Upper lobe of right lung (tissue), 1 donor: ENCODE results near the gene SRSF2. TPM values are rescaled to one million over a fixed set of nuclear protein-coding genes. Genes with fewer than 3 reads are reported as not detected.
A peak's percentile ranks its signal among the peaks of the same experiment; 100 is the strongest.
"Not testable (repeated sequence)": the region's sequence is repeated elsewhere in the genome, so short reads cannot be mapped to it uniquely, and the experiment has no call there.

ENCODE experiments used
- ATAC-seq: fragments of 200-7000 bp; cut with Tn5 transposase; one replicate; pipeline ENCODE4 v1.9.1; 2020; ENCODE audit warnings: mild to moderate bottlenecking, moderate library complexity
- DNase-seq: peaks from one replicate; pipeline ENCODE4 v3.0.0-alpha.2; 2020
- H3K27ac ChIP-seq: fragments of 200-600 bp; one replicate; pipeline ENCODE4 v1.8.0; 2022
- H3K27me3 ChIP-seq: fragments of 200-600 bp; one replicate; pipeline ENCODE4 v1.8.0; 2022; ENCODE audit warnings: mild to moderate bottlenecking
- H3K36me3 ChIP-seq: fragments of 200-600 bp; one replicate; pipeline ENCODE4 v1.8.0; 2022
- H3K4me1 ChIP-seq: fragments of 200-600 bp; one replicate; pipeline ENCODE4 v1.8.0; 2022
- H3K4me3 ChIP-seq: fragments of 200-600 bp; one replicate; pipeline ENCODE4 v1.8.0; 2022; ENCODE audit warnings: mild to moderate bottlenecking
- H3K9me3 ChIP-seq: fragments of 200-600 bp; one replicate; pipeline ENCODE4 v1.8.0; 2022
- CTCF ChIP-seq: fragments of 200-600 bp; IDR thresholded peaks from one replicate; pipeline ENCODE4 v1.8.0; 2022; ENCODE audit warnings: antibody characterized with exemption
- intact Hi-C: fragments of 100-400 bp; cut with DNase I; formaldehyde crosslinking; loops from one replicate; pipeline ENCODE4 v1.11.0; 2022
- total RNA-seq: library from RNA; stranded (reverse); fragmentation: NEBNext Ultra II Directional; extraction: Animal tissue kit (Norgen Biotek cat#: 25700); gene quantifications from one replicate; pipeline ENCODE4 v1.2.1, GENCODE V29; 2021
- donor health status: DM: no; HTN: yes; CAD: no; lungs with severe emphysema.

The SRSF2 gene
- total RNA-seq, 1 donor from 2014 or later, result 145 TPM

GRCh38 chr17:76752006-76752405 is 14.9 kb upstream of the SRSF2 start:
- H3K4me3 ChIP-seq, result no peak overlapping the region
- TF ChIP-seq CTCF, result no peak
- H3K9me3 ChIP-seq, result no peaks in the 10 kb centered on the region
- no peaks in the 10 kb centered on the region for H3K27me3 ChIP-seq
- intact Hi-C loops, result no loop called here
- H3K27ac ChIP-seq, result no peak overlapping the region
- ATAC-seq (no peak), DNase-seq (no peak)
- no peaks in the 10 kb centered on the region for H3K4me1 ChIP-seq
- peaks cover 31% of the 10 kb centered on the region for H3K36me3 ChIP-seq

GRCh38 chr17:76751416-76751993 is 14.4 kb upstream of the SRSF2 start:
- H3K27me3 ChIP-seq, result no peaks in the 10 kb centered on the region
- no peaks in the 10 kb centered on the region for H3K9me3 ChIP-seq
- DNase-seq (no peak), ATAC-seq (no peak)
- TF ChIP-seq CTCF, result no peak
- no peak overlapping the region for H3K4me3 ChIP-seq
- intact Hi-C loops, result no loop called here
- no peak overlapping the region for H3K27ac ChIP-seq
- no peaks in the 10 kb centered on the region for H3K4me1 ChIP-seq
- peaks cover 31% of the 10 kb centered on the region for H3K36me3 ChIP-seq

DNA sequence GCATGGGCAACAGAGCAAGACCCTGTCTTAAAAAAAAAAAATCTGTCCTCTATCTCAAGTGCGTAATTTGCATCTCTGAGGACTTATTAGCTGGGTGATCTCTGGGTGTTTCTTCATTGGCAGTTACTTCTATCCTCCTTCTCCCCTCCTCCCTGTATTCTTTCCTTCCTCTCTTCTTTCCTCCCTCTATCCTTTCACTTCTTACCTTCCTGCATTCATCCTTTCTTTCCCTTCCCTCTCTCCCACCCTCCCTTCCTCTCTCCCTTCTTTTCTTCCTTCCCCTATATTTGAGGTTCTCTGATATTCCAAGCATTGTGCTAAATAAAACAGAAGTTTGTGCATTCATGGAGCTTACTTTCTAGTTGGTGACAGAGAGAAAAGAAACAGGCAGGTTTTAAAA is 11.5 kb upstream of the SRSF2 start:
- no peaks in the 10 kb centered on the region for H3K27me3 ChIP-seq
- H3K9me3 ChIP-seq, result no peaks in the 10 kb centered on the region
- no peak overlapping the region for H3K4me3 ChIP-seq
- intact Hi-C loops, result no loop called here
- ATAC-seq (no peak), DNase-seq (no peak)
- no peak for TF ChIP-seq CTCF
- no peak overlapping the region for H3K27ac ChIP-seq
- no peaks in the 10 kb centered on the region for H3K4me1 ChIP-seq
- H3K36me3 ChIP-seq, result peaks cover 35% of the 10 kb centered on the region

DNA sequence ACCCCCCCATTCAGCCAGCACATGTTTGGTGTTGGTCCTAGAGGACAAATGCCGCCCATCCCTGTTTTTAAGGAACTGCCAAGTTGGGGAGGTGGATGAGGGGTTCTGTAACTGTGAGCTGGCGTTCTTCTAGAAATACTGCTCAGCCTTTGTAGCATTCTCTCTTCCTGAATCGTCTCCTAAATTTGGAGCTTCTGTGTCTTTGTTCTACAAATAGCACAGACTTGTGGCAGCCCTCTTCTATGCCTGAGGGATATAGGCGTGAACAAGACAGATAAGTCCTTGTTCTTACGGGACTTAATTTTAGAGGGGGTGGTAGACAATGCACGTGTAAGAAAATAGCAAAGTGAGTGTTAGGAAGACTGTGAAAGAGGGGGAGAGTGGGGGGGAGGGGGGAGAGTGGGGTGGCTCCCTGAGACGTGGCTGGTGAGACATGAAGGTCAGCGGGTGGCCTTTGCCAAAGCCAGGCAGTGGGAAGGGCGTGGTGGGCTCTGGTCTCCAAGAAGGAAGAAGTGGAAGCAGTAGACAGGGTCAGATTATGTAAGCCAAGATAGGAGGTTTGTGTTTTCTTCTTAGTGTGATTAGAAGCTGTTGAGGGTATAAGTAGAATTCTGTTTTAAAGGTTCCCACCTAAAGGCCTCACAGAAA is 10.7 kb upstream of the SRSF2 start:
- Histone ChIP-seq H3K9me3 (no peaks in the 10 kb centered on the region), H3K4me1 (no peaks in the 10 kb centered on the region), H3K4me3 (no peak overlapping the region), H3K36me3 (peaks cover 40% of the 10 kb centered on the region), H3K27me3 (no peaks in the 10 kb centered on the region), H3K27ac (no peak overlapping the region)
- intact Hi-C loops, result no loop called here
- no peak for TF ChIP-seq CTCF
- ATAC-seq, result peak; percentile 57
- DNase-seq, result no peak

DNA sequence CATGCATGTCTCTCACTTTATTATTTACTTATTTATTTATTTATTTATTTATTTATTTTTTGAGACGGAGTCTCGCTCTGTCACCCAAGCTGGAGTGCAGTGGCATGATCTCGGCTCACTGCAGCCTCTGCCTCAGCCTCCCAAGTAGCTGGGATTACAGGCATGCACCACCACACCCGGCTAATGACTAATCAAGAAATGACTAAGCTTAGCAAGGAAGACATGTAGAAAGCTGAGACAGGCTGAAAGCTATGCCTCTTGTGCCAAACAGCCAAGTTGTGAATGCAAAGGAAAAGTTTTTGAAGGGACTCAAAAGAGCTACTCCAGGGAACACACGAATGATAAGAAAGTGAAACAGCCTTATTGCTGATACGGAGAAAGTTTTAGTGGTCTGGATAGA is 8.7 kb upstream of the SRSF2 start:
- H3K36me3 ChIP-seq, result peaks cover 53% of the 10 kb centered on the region

DNA sequence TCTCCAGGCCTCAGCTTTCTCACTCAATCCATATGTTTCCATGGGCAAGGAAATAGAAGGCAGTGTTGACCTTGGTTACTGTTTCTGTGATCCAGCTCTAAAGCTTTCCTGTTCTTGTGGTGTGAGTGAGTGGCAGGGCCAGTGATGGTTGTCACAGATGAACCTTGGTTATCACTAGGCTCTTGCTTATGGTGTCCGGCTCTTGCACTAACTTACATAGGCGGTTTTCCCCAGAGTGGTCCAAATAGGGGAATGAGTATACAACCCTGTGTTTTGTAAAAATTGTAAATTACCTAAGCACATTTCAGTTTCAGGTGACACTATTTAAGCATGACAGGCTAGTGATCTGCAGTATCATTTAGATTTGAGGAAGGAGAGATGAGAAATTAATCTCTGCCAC is 7.6 kb upstream of the SRSF2 start:
- Histone ChIP-seq H3K27me3 (no peaks in the 10 kb centered on the region), H3K4me1 (peaks cover 7% of the 10 kb centered on the region), H3K27ac (no peak overlapping the region), H3K4me3 (no peak overlapping the region), H3K36me3 (peaks cover 53% of the 10 kb centered on the region), H3K9me3 (no peaks in the 10 kb centered on the region)
- no peak for ATAC-seq
- no peak for TF ChIP-seq CTCF
- intact Hi-C loops, result no loop called here
- no peak for DNase-seq

More for the DNA sequence above, 8.7 kb upstream of the SRSF2 start:
- H3K9me3 ChIP-seq, intact Hi-C loops, H3K27me3 ChIP-seq, H3K27ac ChIP-seq, DNase-seq, H3K4me3 ChIP-seq, H3K4me1 ChIP-seq, ATAC-seq: not testable (repeated sequence)
